Heart left ventricle (tissue), 13 donors: ENCODE data around the gene ZNF341.

ENCODE experiments used
- POLR2A ChIP-seq, 2 donors: fragments of 450-650 bp; IDR thresholded peaks; one replicate each; pipeline ENCODE4 v1.6.1; 2017; ENCODE audit warnings: antibody characterized with exemption in 2 of 2, mild to moderate bottlenecking in 2 of 2, moderate library complexity in 2 of 2
- TF ChIP-seq, protein P1 (sequence below), 12 donors: fragments of 200-600 bp; sonication (generic) in 4 of 12; IDR thresholded peaks; one replicate each; pipeline versions ENCODE4 v1.5.0 to v1.8.0; 2018 to 2022; ENCODE audit warnings: antibody characterized with exemption in 12 of 12, mild to moderate bottlenecking in 5 of 12
- donor health status: ischemic (EF 13 %, LVEDD 7.1; RV severe dilation, severe dysfunction).
- donor health status: DM: no; HTN: yes; CAD: no.
- donor health status: DM: no; HTN: no; CAD: no.
- donor health status: ischemic (EF 25% LVEDD 6.9; RV normal size, moderate dysfunction).
- donor health status: ischemic (EF 25% LVEDD 5.7; RV mildly dilated, moderate dysfunction).
- donor health status: ischemic (EF 35%, LVEDD 5.7; RV mildly dilated, moderate dysfunction).
- donor health status: nonischemic (EF 11% LVEDD 7.7; RV severe dilation, severe dysfunction).
- donor health status: DM: yes; HTN: yes; CAD: no.
- donor health status: PGD.
- donor health status: ischemic (EF 29% LVEDD 5.4; RV normal size, mild dysfunction).
- donor health status: nonischemic (EF 23%, LVEDD 6.1; RV moderate dilation, normal function).

DNA sequence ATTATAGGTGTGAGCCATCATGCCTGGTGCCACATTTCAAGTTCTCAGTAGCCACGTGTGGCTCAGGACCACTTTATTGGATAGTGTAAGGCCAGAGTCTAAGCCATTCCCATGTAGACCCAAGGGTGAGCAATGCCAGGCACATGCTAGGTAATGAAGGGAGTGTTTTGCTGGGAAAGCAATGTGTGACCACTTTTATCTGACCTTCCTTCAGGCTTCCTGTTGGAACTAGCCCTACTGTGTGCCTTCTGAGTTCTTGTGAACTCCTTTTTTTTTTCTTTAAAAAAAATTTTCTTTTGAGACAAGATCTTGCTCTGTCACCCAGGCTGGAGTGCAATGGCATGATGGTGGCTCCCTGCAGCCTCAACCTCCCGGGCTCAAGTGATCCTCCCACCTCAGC is 33.3 kb downstream of the ZNF341 start:
- no peak for TF ChIP-seq POLR2A (IDR thresholded peaks at IDR 0.05)
- TF ChIP-seq, protein P1, sequence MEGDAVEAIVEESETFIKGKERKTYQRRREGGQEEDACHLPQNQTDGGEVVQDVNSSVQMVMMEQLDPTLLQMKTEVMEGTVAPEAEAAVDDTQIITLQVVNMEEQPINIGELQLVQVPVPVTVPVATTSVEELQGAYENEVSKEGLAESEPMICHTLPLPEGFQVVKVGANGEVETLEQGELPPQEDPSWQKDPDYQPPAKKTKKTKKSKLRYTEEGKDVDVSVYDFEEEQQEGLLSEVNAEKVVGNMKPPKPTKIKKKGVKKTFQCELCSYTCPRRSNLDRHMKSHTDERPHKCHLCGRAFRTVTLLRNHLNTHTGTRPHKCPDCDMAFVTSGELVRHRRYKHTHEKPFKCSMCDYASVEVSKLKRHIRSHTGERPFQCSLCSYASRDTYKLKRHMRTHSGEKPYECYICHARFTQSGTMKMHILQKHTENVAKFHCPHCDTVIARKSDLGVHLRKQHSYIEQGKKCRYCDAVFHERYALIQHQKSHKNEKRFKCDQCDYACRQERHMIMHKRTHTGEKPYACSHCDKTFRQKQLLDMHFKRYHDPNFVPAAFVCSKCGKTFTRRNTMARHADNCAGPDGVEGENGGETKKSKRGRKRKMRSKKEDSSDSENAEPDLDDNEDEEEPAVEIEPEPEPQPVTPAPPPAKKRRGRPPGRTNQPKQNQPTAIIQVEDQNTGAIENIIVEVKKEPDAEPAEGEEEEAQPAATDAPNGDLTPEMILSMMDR (IDR thresholded peaks at IDR 0.05) = no peak
